HS-5 (cell line): ENCODE measurements around the gene TANGO6.
"Not testable (repeated sequence)": the region's sequence is repeated elsewhere in the genome, so short reads cannot be mapped to it uniquely, and the experiment has no call there.

ENCODE experiments used
- DNase-seq: peaks from one replicate; pipeline ENCODE4 v3.0.0-alpha.2; 2012; ENCODE audit warnings: low read depth

Gene TANGO6

DNA sequence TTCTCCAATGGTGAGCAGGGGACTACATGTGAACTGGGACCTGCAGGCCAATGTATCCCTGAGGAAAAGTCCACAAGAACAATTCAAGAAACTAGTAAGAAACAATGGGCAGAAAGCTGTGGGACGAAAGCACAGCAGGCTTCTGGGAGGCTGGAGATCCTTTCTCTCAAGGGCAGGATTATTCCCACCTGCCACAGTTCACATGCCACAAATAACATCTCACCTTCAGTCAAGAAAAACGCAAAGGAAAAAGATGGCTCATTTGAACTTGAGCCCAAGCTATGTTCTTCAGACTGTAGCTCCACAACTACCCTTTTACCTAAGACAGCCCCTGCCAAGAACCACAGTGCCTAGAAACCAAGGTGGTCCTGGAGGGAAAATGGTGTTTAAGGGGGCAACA lies 275.1 kb downstream of the TANGO6 start:
- no peak for DNase-seq

- no peak for DNase-seq
Measured at GRCh38 chr16:69118994-69119393, 275.7 kb downstream of the TANGO6 start.

GRCh38 chr16:69119536-69119935 lies 276.2 kb downstream of the TANGO6 start:
- DNase-seq, result no peak

- DNase-seq, result no peak
Measured at GRCh38 chr16:69120096-69120664, 276.8 kb downstream of the TANGO6 start.

- DNase-seq, result peak; percentile 49
Measured at GRCh38 chr16:69123910-69124309, 280.6 kb downstream of the TANGO6 start.

DNA sequence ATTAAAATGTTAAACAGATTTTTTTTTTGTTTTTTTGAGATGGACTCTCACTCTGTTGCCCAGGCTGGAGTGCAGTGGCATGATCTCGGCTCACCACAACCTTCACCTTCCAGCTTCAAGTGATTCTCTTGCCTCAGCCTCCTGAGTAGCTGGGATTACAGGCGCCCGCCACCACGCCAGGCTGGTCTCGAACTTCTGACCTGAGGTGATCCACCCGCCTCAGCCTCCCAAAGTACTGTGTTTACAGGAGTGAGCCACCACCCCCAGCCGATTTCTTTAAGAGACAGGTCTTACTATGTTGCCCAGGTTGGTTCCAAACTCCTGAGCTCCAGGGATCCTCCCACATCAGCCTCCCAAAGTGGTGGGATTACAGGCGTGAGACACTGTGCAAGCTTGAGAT lies 281.1 kb downstream of the TANGO6 start:
- DNase-seq, result not testable (repeated sequence)

- DNase-seq, result not testable (repeated sequence)
Measured at GRCh38 chr16:69124961-69125360, 281.6 kb downstream of the TANGO6 start.

- no peak for DNase-seq
Measured at GRCh38 chr16:69126221-69126620, 282.9 kb downstream of the TANGO6 start.

DNA sequence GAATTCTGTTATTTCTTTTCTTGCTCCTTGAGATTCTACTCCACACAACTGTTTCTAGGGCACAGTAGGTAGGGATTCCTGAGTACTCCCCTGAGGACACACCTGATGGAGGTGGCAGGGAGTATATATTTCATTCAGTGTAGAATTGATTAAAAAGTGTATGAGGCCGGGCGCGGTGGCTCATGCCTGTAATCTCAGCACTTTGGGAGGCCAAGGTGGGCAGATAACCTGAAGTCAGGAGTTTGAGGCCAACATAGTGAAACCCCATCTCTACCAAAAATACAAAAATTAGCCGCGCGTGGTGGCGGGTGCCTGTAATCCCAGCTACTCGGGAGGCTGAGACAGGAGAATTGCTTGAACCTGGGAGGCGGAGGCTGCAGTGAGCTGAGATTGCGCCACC lies 283.5 kb downstream of the TANGO6 start:
- DNase-seq, result not testable (repeated sequence)

DNA sequence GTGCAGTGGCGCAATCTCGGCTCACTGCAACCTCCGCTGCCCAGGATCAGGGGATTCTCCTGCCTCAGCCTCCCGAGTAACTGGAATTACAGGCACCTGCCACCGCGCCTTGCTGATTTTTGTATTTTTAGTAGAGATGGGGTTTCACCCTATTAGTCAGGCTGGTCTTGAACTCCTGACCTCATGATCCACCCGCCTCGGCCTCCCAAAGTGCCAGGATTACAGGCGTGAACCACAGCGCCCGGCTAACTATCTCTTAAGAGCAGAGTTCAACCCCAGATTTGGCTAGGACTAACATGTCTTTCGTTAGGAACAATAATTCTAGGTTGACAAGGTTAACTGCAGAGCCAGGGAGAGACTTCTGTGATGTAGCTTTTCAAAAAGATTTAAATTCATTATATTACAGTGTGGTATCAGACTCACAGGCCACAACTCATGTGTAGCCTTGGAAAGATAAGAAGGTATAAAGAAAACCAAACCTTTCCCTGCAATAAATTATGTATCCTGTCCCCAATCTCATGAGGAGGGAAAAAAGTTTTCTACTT lies 284.7 kb downstream of the TANGO6 start:
- DNase-seq, result no peak

GRCh38 chr16:69130461-69130860 lies 287.1 kb downstream of the TANGO6 start:
- DNase-seq, result no peak

DNA sequence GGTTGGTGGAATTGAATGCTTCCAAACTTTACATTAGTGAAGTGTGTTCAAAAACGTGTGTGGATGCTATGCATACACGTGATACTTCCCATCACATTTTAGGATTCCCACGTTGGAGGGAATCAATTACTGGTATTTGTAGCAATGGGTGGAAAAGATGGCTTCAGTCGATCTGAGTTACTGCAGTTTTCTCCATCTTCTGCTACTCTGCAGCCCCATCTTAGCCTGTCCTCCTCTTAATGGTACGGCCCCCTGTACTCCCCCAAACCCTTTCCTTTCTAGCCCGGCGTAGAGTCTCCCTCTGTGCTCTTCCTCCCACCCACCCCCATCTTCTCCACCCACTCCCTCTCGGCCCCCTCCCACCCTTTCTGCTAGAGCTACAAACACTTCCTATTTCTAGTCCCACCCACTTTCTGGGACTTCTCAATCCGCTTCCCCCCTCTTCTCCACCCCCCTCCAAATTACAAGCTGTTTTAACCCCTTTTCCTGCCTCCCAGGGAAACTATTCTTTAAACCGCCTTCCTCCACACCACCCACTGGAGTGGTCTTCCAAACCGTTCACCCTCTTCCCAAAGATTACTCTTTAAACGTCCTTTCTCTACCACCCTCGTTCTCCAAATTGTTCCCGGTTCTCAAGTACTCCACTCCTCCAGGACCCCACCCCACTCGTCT lies 288.0 kb downstream of the TANGO6 start:
- DNase-seq, result no peak

DNA sequence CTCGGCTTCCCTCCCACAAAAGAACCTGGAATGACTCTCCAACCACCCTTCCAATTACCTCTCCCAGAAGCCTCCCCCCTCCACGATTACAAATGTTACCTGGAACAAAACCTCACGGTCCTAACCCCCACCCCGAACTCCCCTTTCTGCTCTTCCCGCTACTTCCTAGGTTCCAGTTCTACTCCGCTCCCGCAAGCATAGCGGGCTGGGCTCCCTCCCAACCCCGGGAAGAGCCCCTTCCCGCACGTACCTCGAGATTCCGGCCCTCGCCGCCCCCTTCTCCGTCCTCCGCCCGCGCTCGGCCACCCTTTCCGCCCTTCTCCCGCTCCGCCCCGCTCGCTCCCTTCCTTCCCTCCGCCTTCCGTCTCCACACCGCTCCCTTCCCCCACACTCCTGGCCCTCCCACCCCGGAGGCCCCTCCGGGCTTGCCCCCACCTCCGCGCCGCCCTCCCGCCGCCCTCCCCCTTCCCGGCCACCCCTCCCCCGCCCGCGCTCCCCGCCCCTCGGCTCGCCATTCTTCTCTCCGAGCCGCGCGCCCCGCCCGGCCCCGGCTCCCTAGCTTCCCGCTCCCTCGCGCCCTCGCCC lies 288.6 kb downstream of the TANGO6 start:
- DNase-seq, result peak; percentile 40

DNA sequence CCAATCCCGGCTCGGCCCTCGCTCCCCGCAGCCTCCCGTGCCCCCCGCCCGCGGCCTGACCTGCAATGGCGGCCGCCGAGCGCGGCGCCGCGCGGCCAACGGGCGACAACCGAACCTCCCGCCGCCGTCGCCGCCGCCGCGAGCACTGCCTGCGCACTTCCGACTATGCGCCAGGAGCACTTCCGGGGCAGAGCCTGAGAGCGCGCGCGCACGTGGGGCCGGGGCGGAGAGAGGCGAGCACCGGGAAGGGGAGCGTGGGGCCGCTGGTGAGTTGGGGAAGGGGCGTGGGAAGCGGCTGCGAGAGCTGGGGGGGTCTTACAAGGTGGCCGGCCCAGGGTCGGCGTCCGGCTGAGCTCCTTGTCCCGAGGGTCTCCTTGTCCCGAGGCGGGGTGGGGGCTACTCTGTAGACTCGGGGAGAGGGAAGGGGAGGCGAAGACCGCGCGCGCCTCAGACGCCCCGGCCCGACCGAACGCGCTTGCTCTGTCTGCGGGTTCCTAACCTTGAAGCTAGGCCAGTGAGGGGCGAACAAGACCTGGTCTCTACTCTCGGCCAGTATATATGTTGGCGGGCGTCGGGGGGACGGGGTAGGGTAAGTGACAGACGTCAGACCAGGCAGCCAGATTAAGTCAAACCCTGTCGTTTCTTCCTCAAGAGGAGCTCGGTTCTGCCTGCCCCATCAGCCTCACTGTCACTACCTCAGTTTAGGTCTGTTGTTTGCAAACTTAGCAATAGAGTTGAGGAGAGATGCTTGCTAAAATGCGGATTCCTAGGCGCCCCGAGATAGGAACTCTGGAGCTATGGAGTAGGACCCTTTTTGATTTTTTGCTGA lies 289.3 kb downstream of the TANGO6 start, which contains the start of the genes CHTF8 and UTP4:
TSS of gene CHTF8 (minus strand) at position 165 of the 829 bp plus-strand sequence. CDS start 11,130 bp downstream, outside the sequence.
TSS of gene UTP4 (plus strand) at position 226 of the 829 bp plus-strand sequence. CDS start 811 bp downstream, outside the sequence.
- no peak for DNase-seq

DNA sequence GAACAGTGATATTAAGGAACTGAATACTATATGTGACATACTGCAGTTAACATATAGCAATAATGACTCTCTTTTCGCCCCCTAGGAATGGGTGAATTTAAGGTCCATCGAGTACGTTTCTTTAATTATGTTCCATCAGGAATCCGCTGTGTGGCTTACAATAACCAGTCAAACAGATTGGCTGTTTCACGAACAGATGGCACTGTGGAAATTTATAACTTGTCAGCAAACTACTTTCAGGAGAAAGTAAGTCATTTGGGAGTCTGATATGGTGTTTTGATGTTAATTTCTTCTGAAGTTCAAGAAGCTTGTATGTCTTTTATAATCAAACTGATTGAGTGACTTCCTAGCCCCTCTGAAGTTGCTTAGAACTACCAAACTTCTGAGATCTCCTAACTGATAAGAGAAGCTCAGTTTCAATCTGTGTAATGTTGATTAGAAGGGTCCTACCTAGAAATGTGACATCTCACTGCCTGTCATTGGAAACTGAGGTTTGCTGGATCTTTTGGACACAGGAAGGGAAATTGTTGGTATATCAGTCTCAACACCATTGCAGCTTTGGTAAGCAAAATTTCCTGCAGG lies 290.1 kb downstream of the TANGO6 start:
- no peak for DNase-seq
